Muscle layer of duodenum (tissue), 2 donors: ENCODE measurements around the gene CCDC106.
A peak's percentile ranks its signal among the peaks of the same experiment; 100 is the strongest.

Source experiments
- H3K27ac ChIP-seq: one replicate; pipeline ENCODE4 v1.7.0; 2013; ENCODE audit warnings: mild to moderate bottlenecking, low read length
- H3K27me3 ChIP-seq: one replicate; pipeline ENCODE4 v1.7.0; 2013; ENCODE audit warnings: low read depth, mild to moderate bottlenecking, control low read depth, low read length
- H3K36me3 ChIP-seq, 2 donors: one replicate each; pipeline ENCODE4 v1.7.0; 2013; ENCODE audit warnings: low read length in 2 of 2, control low read depth in 1 of 2, mild to moderate bottlenecking in 1 of 2; ENCODE audit not compliant: insufficient read depth in 2 of 2, control insufficient read depth in 1 of 2
- H3K4me1 ChIP-seq, 2 donors: one replicate each; pipeline ENCODE4 v1.7.0; 2013; ENCODE audit warnings: low read length in 2 of 2, mild to moderate bottlenecking in 2 of 2, control low read depth in 1 of 2, moderate library complexity in 1 of 2; ENCODE audit not compliant: insufficient read depth in 2 of 2, control insufficient read depth in 1 of 2
- H3K4me3 ChIP-seq, 2 donors: one replicate each; pipeline ENCODE4 v1.7.0; 2013; ENCODE audit warnings: low read length in 2 of 2, low read depth in 1 of 2, mild to moderate bottlenecking in 1 of 2
- H3K9me3 ChIP-seq, 2 donors: one replicate each; pipeline ENCODE4 v1.7.0; 2013; ENCODE audit warnings: low read length in 2 of 2, control low read depth in 1 of 2, mild to moderate bottlenecking in 1 of 2; ENCODE audit not compliant: control insufficient read depth in 1 of 2
- donor health status: healthy.

The CCDC106 gene

DNA sequence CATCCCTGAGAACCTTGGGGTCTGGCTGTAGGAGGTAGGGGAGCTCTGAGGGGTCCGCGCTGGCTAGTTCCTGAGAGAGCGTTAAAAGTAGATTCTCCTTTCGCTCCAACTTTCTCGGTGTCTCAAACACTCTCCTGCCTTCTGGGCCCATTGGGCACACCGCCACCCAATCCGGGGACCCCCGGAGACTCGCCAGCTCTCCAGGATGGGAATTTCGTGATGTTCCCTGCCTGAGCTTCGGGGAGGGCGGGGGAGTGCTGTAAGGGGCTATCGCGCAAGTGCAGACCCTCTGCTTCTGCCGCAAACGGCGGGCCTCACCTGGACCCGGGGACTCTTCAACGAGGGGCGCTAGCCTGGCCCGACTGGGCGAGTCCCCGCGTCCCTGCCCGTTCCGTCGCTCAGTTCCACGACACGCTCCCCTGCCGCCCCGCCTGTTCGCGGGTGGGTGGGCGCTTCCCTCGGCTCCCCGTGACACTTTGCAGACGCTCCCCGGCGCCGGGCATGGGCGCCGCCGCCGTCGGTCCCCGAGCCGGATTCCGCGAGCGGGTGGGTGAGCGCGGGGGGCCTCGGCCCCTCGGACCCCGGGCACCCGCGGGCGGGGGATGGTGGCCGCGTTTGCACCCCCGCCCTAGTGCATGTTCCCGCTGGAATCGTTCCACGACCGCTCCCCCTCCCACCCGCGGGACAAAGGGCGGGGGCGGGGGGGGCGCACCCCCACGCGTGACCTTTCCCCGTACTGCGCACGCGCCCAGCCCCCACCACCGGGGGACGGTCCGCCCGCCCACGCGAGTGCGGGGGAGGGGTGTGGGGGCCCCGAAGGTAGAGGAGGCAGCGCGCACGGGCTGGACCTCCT is at the start of gene CCDC106:
Gene CCDC106, plus strand, starts transcription at position 481 of the 853 bp plus-strand sequence. CDS start 835 bp downstream, outside the sequence.
- H3K4me3 ChIP-seq, result peak within 1 kb of the TSS; percentile 67 to 88
- peaks cover 5 to 46% of the 10 kb centered on the region in 2 donors for H3K4me1 ChIP-seq
- no peaks in the 10 kb centered on the region for H3K27me3 ChIP-seq
- peaks cover 4 to 14% of the 10 kb centered on the region in 2 donors for H3K36me3 ChIP-seq
- H3K27ac ChIP-seq, result peak within 1 kb of the TSS; percentile 51
- H3K9me3 ChIP-seq, result no peaks in the 10 kb centered on the region

DNA sequence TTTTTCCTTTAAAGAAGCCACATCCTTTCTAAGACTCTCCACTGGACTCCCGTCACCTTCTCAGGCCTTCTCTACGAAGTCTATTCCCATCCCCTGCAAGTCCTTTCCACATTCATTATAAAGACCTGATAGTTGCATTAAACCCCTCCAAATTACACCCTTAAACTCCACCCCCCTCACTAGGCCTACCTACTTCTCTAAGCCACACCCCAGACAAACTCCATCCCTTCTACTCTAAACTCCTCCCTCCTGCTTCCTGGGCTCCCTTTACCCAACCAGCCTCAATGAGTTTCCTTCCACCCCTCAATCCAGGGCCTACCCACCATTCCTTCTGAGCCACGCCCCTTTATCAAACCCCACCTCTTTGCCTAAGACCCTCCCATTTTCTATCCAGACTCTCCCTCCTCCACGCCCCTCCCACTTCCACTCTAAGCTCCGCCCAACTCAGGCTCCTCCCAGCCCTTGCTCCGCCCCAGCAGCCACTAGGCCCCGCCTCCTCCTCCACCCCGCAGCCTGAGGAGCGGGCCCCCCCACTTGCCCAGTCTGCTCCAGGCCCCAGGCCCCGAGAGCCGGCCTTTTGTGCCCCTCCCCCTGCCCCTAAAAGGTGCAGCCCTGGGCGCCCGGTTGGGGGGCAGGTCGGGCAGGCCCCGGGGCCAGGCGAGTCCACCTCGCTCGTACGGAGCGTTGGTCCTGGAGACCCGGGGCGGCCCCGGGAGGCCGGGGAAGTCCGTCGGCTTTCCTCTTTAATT is 49.1 kb upstream of the CCDC106 start:
- Histone ChIP-seq H3K36me3 (peaks cover 18 to 25% of the 10 kb centered on the region in 2 donors), H3K27me3 (no peaks in the 10 kb centered on the region), H3K27ac (peak overlapping the region; percentile 89)

DNA sequence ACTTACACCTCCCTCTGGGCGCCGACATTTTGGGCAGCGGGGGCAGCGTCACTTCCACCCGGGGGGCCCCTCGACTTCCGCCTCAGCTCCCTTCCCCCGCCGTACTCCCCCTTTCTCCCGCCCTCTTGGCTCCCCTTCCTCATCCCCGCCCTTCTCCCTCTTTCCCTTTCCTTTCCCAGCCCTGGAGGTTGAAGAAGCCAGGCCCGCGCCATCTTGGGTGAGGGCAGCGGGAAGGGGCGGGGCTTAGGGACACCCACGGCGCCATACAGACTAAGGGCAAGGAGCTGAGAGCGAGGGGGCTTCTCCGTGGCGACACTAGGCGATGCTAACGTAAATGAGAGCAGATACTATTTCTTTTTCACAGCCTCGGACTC is 48.6 kb upstream of the CCDC106 start, which contains the start of gene FIZ1:
Gene FIZ1, minus strand, starts transcription at position 50 of the 374 bp plus-strand sequence. CDS start 1,652 bp downstream, outside the sequence.
- Histone ChIP-seq H3K27me3 (no peaks in the 10 kb centered on the region), H3K4me1 (peaks cover 10 to 12% of the 10 kb centered on the region in 2 donors), H3K36me3 (peaks cover 18 to 25% of the 10 kb centered on the region in 2 donors), H3K4me3 (peak within 1 kb of the TSS; percentile 62 to 85), H3K9me3 (no peaks in the 10 kb centered on the region), H3K27ac (peak within 1 kb of the TSS; percentile 89)

More for the DNA sequence above, 49.1 kb upstream of the CCDC106 start:
- no peaks in the 10 kb centered on the region for H3K9me3 ChIP-seq
- H3K4me1 ChIP-seq, result peaks cover 10 to 12% of the 10 kb centered on the region in 2 donors
- H3K4me3 ChIP-seq, result peak overlapping the region; percentile 62 to 85

DNA sequence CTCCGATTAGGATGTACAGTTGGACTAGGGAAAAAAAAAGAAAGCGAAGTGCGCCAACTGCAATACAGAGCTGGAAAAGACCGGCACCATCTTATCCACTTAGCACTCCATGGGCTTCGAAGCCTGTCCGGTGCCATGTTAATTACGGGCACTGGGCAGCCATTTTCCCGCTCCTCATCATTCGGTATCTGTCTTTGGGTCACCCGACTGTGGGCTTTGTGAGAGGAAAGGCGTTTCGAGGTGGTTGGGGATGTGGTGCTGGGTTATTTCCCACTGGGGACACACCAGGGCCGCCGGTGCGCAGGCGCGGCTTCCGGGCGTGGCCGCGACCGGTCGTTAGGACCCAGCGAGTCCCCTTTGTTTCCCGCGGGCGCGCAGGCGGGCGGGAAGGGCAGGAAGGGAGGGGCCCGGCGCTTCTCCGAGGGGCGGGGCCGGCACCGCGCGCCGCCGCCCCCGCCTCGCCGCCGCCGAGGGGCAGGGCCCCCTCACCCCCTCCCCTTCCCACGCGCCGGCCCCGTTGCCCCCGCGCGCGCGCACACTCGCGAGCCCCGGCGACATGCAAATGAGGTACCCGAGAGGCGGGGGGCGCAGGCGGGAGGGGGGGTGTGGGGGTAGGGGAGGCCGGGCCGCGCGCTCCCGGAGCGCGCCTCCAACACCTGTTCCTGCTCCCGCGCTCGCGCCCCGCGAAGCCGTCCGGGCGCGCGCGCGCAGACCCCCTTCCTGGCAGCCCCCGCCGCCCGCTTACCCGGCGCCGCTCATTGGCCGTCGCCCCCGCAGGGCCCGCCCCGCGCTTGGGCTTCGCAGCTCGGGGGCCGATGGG is 48.0 kb upstream of the CCDC106 start, which contains the start of gene ZNF524:
Gene ZNF524, plus strand, starts transcription at position 447 of the 820 bp plus-strand sequence. CDS start 1,825 bp downstream, outside the sequence.
- Histone ChIP-seq H3K4me1 (peaks cover 10 to 12% of the 10 kb centered on the region in 2 donors), H3K4me3 (peak within 1 kb of the TSS; percentile 62 to 85), H3K27me3 (no peaks in the 10 kb centered on the region), H3K9me3 (no peaks in the 10 kb centered on the region), H3K36me3 (peaks cover 14 to 24% of the 10 kb centered on the region in 2 donors), H3K27ac (peak within 1 kb of the TSS; percentile 89)

DNA sequence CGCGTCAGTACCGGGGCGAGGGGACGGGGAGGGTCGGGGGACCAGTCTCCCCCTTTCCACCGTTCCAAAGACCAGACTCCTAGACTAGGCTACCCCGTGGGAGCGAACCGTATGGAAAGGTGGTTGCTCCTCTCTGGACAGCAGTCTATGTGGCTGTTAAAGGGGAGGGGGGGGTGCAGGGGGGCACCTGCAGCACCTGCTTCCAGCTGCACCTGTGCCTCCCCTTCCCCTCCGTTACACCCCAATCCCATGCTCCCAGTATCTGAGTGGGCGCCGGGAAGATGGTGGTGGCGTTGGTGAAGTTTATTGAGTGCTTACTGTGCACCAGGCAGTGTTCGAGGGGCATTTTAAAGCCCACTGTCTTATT is 47.4 kb upstream of the CCDC106 start:
- H3K36me3 ChIP-seq, result peaks cover 8 to 18% of the 10 kb centered on the region in 2 donors
- H3K4me1 ChIP-seq, result peaks cover 10 to 12% of the 10 kb centered on the region in 2 donors
- peak overlapping the region; percentile 62 to 81 for H3K4me3 ChIP-seq
- H3K9me3 ChIP-seq, result no peaks in the 10 kb centered on the region
- H3K27ac ChIP-seq, result peak overlapping the region; percentile 61
- no peaks in the 10 kb centered on the region for H3K27me3 ChIP-seq

GRCh38 chr19:55601084-55601483 is 46.9 kb upstream of the CCDC106 start:
- Histone ChIP-seq H3K27ac (peak overlapping the region; percentile 61), H3K9me3 (no peaks in the 10 kb centered on the region), H3K4me3 (peak overlapping the region; percentile 62 to 81), H3K4me1 (peaks cover 10 to 12% of the 10 kb centered on the region in 2 donors), H3K27me3 (no peaks in the 10 kb centered on the region), H3K36me3 (peaks cover 3 to 14% of the 10 kb centered on the region in 2 donors)

DNA sequence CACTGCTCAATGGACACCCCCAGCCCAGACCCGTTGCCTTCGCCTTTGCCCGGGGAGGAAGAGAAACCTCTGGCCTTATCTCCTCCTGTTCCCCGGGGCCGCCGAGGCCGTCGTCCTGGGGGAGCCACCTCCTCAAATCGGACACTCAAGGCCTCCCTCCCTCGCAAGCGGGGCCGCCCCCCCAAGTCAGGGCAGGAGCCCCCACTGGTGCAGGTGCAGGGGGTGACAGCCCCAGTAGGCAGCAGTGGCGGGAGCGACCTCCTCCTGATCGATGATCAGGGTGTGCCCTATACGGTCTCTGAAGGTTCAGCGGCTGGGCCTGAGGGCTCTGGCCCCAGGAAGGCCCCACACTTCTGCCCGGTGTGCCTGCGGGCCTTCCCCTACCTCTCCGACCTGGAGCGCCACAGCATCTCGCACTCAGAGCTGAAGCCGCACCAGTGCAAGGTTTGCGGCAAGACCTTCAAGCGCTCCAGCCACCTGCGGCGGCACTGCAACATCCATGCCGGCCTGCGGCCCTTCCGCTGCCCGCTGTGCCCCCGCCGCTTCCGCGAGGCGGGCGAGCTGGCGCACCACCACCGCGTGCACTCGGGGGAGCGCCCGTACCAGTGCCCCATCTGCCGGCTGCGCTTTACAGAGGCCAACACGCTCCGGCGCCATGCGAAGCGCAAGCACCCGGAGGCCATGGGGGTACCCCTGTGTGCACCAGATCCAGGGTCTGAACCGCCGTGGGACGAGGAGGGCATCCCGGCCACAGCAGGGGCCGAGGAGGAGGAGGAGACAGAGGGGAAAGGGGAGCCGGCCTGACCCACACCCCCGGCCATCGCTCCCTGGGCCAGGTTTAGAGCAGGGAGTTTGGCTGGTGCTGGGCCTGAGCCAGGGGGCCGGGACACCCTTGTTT is 45.7 kb upstream of the CCDC106 start:
- no peaks in the 10 kb centered on the region for H3K27me3 ChIP-seq
- H3K4me1 ChIP-seq, result peaks cover 15 to 22% of the 10 kb centered on the region in 2 donors
- no peaks in the 10 kb centered on the region for H3K9me3 ChIP-seq
- no peak overlapping the region for H3K27ac ChIP-seq
- no peak overlapping the region for H3K4me3 ChIP-seq
- peaks cover 0 to 3% of the 10 kb centered on the region in 2 donors for H3K36me3 ChIP-seq

DNA sequence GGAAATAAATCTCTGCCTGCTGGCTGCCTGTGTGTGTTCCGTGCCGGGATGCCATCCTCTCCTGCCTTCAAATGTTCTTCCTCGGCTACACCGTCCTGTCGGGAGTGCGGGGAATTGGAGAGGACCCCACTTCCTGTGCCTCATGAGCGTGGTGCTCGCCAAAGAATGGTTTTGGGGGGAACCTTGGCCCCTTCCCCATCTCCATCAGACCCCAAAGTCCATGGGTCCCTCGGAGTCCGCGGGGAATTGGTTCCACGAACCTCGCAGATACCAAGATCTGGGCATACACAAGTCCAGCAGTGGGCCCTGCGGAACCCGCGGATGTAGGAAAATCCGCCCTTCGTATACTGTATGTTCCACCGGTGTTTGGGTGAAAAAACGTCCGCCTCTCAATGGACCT is 44.9 kb upstream of the CCDC106 start:
- H3K4me3 ChIP-seq, result no peak overlapping the region
- H3K36me3 ChIP-seq, result no peaks in the 10 kb centered on the region
- H3K4me1 ChIP-seq, result peaks cover 15 to 24% of the 10 kb centered on the region in 2 donors
- no peaks in the 10 kb centered on the region for H3K9me3 ChIP-seq
- H3K27me3 ChIP-seq, result no peaks in the 10 kb centered on the region
- H3K27ac ChIP-seq, result no peak overlapping the region

DNA sequence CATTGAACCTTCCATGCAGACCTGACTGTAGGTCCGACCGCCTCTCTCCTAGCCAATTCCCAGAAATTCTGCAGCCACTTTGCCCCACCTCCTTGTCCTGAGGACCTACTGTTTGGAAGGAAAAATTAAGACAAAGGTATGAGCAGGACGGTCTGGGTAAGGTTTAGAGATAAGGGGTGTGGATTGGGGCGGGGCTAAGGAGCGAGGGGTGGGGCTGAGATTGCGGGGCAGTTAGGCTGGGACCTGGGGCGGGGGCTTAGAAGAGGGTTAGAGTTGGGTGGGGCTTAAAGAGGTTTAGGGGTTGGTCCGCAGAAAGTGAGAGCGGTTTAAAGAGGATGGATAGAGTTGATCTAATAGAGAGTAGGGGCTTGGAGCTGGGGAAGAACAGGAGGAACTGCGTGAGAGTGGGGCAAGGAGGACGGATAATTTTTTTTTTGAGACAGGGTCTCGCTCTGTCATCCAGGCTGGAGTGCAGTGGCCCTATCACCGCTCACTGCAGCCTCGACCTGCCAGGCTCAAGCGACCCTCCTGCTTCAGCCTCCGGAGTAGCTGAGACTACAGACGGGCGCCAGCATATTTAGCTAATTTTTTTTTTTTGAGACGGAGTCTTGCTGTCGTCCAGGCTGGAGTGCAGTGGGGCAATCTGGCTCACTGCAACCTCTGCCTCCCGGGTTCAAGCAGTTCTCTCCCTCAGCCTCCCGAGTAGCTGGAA is 44.3 kb upstream of the CCDC106 start:
- no peak overlapping the region for H3K27ac ChIP-seq
- H3K4me3 ChIP-seq, result no peak overlapping the region
- no peaks in the 10 kb centered on the region for H3K27me3 ChIP-seq
- H3K36me3 ChIP-seq, result no peaks in the 10 kb centered on the region
- no peaks in the 10 kb centered on the region for H3K9me3 ChIP-seq
- peaks cover 12 to 21% of the 10 kb centered on the region in 2 donors for H3K4me1 ChIP-seq
